T-helper 9 cell (primary cell): ENCODE measurements around the gene MRTFA.

ENCODE experiments used
- DNase-seq: peaks from one replicate; pipeline ENCODE4 v3.0.0-alpha.2; 2020

MRTFA gene

GRCh38 chr22:40485813-40486667 is 150.5 kb downstream of the MRTFA start:
- no peak for DNase-seq

- DNase-seq: no peak
Observed at GRCh38 chr22:40484906-40485669, 151.4 kb downstream of the MRTFA start.

DNA sequence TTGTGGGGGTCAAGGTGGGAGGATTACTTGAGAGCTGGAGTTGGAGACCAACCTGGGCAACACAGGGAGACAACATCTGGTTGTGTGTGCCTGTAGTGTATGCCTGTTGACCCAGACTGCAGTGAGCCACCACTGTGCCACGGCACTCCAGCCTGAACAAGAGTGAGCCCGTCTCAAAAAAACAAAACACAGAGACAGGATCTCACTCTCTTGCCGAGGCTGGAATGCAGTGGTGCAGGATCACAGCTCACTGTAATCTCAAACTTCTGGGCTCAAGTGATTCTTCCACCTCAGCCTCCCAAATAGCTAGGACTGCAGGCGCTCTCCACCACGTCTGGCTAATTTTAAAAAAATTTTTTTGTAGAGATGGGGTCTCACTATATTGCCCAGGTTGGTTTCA is 153.6 kb downstream of the MRTFA start:
- DNase-seq: no peak

GRCh38 chr22:40482391-40482790 is 154.1 kb downstream of the MRTFA start:
- no peak for DNase-seq

GRCh38 chr22:40480996-40481395 is 155.5 kb downstream of the MRTFA start:
- no peak for DNase-seq

GRCh38 chr22:40479887-40480538 is 156.5 kb downstream of the MRTFA start:
- no peak for DNase-seq

- no peak for DNase-seq
Observed at GRCh38 chr22:40479126-40479800, 157.3 kb downstream of the MRTFA start.

DNA sequence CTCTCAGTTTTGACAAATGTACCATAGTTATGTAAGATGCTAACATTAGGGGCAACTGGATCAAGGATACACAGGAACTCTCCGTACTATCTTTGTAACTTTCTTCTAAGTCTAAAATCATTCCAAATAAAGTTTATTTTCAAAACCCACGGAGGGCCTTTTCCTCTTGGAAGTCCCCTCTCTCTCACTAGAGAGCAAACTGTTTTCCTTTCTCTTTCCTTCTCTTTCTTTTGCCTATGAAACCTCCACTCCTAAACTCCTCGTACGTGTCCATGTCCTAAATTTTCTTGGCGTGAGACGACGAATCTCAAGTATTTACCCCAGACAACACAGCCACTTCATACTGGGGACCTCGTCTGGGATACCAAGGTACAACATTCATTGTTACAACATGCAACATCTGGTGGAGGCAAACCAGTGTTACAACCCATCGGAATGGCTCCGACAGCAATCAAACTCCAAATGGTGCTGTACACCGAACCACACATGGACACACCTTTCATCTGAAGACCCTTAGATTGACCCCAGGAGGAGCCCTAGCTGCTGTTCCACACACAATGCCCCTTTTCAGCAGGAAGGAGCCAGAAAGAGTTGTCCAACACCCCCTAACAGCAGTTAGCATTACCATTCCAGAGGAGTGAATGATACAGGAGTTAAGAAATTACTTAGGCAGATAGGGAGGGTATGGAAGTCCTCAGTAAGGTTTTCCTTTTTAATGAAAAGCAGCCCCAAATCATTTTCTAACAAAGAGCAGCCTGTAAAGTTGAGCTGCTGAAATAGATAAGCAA is 158.0 kb downstream of the MRTFA start:
- no peak for DNase-seq

DNA sequence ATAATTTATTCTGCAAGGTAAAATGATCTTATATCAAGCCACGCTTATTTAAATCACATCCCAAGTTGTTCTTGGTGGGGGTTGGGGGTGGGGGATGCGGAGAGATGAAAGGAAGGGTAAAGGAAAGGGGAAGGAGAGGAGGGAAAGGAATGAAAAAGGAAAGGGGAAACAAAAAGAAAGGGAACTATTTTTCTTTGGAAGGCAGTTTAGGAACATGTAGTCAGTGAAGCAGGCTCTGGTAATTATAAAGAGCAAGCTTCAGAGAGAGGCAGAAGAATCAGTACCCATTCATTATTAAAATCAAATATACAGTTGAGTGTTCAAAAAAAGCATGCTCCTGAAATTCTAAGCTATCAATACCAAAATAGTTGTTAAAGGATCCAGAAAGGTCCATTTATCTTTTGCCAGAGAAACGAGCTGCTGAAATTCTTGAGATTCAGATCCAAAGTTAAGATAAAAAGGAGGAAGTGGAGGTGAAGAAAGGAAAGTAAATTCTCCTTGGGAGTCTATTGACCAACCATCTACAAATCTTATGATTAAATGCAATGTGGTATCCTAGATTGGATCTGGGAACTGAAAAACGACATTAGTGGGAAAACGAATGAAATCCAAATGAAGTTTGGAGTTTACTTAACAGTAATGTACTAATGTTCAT is 158.7 kb downstream of the MRTFA start:
- DNase-seq: no peak

DNA sequence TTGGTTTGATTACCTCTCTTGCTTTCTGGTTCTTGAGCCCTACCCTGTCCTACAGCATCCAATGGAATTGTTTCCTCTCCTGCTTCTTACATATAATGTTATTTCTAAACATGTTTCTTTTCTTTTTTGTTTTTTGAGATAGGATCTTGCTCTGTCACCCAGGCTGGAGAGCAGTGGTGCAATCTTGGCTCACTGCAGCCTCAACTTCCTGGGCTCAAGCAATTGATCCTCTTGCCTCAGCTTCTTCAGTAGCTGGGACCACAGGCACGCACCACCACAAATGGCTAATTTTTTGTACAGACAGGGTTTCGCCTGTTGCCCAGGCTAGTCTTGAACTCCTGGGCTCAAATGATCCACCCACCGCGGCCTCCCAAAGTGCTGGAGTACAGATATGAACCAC is 160.2 kb downstream of the MRTFA start:
- DNase-seq: no peak

DNA sequence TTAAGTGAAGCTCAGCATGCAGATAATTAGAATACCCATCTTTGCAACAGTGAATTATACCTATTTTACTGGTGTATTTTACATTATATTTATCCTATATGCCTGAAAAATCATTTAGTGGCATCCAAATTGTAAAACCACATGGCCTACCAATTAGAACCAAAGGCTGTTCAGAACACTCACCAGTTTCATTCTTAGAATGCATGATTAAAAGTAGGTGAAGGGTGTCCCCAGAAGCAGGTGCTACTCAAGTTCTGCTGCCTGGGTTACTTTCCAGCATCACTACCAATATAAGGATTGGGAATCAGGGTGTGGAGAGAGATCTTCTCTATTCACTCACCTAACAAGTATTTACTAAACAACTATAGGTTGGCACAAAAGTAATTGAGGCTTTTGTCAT is 162.8 kb downstream of the MRTFA start:
- DNase-seq: no peak

- no peak for DNase-seq
Observed at GRCh38 chr22:40472579-40472978, 163.9 kb downstream of the MRTFA start.

- DNase-seq: no peak
Observed at GRCh38 chr22:40472051-40472450, 164.5 kb downstream of the MRTFA start.

DNA sequence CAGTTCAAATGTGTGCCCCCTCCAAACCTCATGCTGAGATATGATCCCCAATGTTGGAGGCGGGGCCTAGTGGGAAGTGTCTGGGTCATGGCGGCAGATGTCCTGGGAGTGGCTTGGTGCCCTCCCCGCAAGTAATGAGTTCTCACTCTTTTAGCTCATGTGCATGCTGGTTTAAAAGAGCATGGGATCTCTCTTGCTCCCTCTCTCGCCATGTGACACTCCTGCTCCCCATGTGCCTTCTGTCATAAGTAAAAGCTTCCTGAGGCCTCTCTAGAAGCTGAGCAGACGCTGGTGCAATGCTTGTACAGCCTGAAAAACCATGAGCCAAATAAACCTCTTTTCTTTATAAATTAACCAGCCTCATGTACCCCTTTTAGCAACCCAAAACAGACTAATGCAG is 167.3 kb downstream of the MRTFA start:
- no peak for DNase-seq

DNA sequence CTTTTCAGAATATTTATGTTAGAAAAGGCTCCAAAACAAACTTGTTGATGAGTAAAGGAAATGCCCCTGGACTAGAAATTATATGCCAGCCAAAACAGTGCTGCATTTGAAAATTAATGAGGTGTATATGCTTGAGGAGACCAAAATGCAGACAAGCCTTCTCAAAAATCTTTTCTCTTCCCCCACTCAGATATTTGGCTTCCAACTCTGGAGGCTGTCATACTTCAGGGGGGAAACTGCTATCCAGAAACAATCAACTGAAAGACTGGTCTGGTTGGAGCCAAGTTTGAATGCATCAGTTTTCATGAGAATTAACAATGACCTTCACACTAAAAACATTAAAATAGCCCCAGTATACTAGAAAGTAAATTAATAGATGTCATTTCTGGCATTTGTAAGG is 167.9 kb downstream of the MRTFA start:
- DNase-seq: no peak

GRCh38 chr22:40466976-40467375 is 169.5 kb downstream of the MRTFA start:
- DNase-seq: no peak

DNA sequence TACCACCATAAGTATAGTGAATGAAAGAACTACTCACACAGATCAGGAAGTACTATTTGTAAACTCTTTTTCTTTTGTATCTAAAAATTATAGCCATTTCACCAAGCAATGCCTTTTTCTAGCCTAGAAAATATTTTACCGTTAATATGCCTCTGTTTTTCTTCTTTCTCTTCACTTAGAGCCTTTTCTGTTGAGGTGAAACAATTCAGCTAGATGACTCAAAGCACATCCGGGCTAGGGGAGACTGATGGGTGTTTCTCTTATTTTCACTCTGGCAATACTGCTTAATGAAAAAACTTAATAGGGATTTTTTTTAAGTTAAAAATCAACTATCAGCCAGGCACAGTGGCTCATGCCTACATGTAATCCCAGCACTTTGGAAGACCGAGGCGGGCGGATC is 172.8 kb downstream of the MRTFA start:
- no peak for DNase-seq

DNA sequence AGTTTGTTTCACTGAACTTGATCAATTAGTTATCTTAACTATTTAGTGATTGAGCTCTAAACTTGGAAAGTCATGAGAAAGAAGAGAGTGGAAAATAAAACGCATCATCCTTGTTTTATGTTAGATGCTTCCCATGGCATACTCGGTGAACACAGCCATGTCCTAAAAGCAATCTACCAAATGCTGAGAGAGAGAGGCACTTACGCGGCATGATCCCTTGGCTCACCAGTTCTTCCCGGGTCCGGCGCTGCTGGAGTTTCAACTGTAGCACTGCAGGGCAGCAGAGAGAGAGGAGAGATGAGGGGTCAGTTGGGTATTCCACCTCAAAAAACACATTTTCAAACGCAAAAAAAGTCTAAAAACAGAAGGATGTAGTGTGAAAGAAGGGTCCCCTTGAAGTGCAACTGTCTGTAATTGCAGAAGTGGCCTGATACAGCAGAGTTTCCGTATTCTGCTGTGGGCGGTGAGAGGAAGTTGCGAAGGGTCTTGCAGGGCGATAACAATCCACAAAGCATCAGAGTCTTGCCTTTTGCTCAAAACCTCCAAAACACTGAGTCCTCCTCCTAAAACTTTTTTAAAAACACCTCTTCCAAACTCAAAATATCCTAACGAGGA is 173.4 kb downstream of the MRTFA start:
- no peak for DNase-seq

- DNase-seq: no peak
Observed at GRCh38 chr22:40462195-40462984, 174.1 kb downstream of the MRTFA start.

- no peak for DNase-seq
Observed at GRCh38 chr22:40453671-40454070, 182.8 kb downstream of the MRTFA start.
